Upper lobe of left lung (tissue), 4 donors: ENCODE measurements around the gene MLLT3.
"Not testable (repeated sequence)": the region's sequence is repeated elsewhere in the genome, so short reads cannot be mapped to it uniquely, and the experiment has no call there.

ENCODE experiments used
- EP300 ChIP-seq, 4 donors: sonication (generic); formaldehyde crosslinking; IDR thresholded peaks; one replicate each; pipeline ENCODE4 v1.5.1; 2017; ENCODE audit warnings: antibody characterized with exemption in 4 of 4, control low read depth in 2 of 4
- POLR2A ChIP-seq, 4 donors: fragments of 450-650 bp; IDR thresholded peaks; one replicate each; pipeline ENCODE4 v1.5.1; 2016 to 2017; ENCODE audit warnings: antibody characterized with exemption in 4 of 4, mild to moderate bottlenecking in 2 of 4
- POLR2AphosphoS5 ChIP-seq, 2 donors: sonication (generic); formaldehyde crosslinking; IDR thresholded peaks; one replicate each; pipeline ENCODE4 v1.5.1; 2017; ENCODE audit warnings: antibody characterized with exemption in 2 of 2
- TF ChIP-seq, protein P1 (sequence below), 6 experiments: fragments of 450-650 bp in 4 of 6; fragments of 200-600 bp in 2 of 6; sonication (generic) in 2 of 6; IDR thresholded peaks; one replicate each; pipeline ENCODE4 v1.5.1; 2016 to 2019; ENCODE audit warnings: antibody characterized with exemption in 6 of 6

DNA sequence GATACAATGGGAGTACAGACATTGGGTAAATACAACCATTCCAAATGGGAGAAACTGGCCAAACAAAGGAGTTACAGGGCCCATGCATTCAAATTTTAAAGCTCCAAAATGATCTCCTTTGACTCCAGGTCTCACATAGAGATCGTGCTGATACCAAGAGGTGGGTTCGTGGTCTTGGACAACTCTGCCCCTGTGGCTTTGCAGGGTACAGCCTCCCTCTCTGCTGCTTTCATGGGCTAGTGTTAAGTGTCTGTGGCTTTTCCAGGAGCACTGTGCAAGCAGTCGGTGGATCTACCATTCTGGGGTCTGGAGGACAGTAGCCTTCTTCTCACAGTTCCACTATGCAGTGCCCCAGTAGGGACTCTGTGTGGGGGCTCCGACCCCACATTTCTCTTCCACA, 39.2 kb downstream of the MLLT3 start:
- TF ChIP-seq, protein P1, sequence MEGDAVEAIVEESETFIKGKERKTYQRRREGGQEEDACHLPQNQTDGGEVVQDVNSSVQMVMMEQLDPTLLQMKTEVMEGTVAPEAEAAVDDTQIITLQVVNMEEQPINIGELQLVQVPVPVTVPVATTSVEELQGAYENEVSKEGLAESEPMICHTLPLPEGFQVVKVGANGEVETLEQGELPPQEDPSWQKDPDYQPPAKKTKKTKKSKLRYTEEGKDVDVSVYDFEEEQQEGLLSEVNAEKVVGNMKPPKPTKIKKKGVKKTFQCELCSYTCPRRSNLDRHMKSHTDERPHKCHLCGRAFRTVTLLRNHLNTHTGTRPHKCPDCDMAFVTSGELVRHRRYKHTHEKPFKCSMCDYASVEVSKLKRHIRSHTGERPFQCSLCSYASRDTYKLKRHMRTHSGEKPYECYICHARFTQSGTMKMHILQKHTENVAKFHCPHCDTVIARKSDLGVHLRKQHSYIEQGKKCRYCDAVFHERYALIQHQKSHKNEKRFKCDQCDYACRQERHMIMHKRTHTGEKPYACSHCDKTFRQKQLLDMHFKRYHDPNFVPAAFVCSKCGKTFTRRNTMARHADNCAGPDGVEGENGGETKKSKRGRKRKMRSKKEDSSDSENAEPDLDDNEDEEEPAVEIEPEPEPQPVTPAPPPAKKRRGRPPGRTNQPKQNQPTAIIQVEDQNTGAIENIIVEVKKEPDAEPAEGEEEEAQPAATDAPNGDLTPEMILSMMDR (IDR thresholded peaks at IDR 0.05): not testable (repeated sequence)
- TF ChIP-seq POLR2AphosphoS5, EP300, POLR2A (IDR thresholded peaks at IDR 0.05): not testable (repeated sequence)
